ENCODE results near the gene OR6C68.
"Not testable (repeated sequence)": the region's sequence is repeated elsewhere in the genome, so short reads cannot be mapped to it uniquely, and the experiment has no call there.

The OR6C68 gene

GRCh38 chr12:55492078-55492477 lies at the start of gene OR6C68:
Gene OR6C68, plus strand, starts transcription at chr12:55492378. Its CDS starts 0 bp downstream, at chr12:55492378.
- DNase-seq: no peak

- DNase-seq: no peak
Observed at GRCh38 chr12:55443776-55444175, 48.4 kb upstream of the OR6C68 start, which contains the start of gene OR6C2. Gene OR6C2, plus strand, starts transcription at chr12:55444076. Its CDS starts 8,138 bp downstream, at chr12:55452214.

- DNase-seq: no peak
Observed at GRCh38 chr12:55445357-55445756, 46.8 kb upstream of the OR6C68 start.

- no peak for DNase-seq
Observed at GRCh38 chr12:55446326-55446725, 45.9 kb upstream of the OR6C68 start.

GRCh38 chr12:55448825-55449224 lies 43.4 kb upstream of the OR6C68 start:
- DNase-seq: no peak

- DNase-seq: not testable (repeated sequence)
Observed at GRCh38 chr12:55464926-55465325, 27.3 kb upstream of the OR6C68 start.

GRCh38 chr12:55467836-55468235 lies 24.3 kb upstream of the OR6C68 start:
- no peak for DNase-seq

GRCh38 chr12:55469291-55469690 lies 22.9 kb upstream of the OR6C68 start:
- DNase-seq: no peak

- DNase-seq: no peak
Observed at GRCh38 chr12:55470088-55470829, 21.9 kb upstream of the OR6C68 start, which contains the start of gene OR6C70. Gene OR6C70, minus strand, starts transcription at chr12:55470138. Its CDS starts 0 bp downstream, at chr12:55470138.

GRCh38 chr12:55472264-55472663 lies 19.9 kb upstream of the OR6C68 start:
- no peak for DNase-seq

- DNase-seq: not testable (repeated sequence)
Observed at GRCh38 chr12:55479136-55479535, 13.0 kb upstream of the OR6C68 start.

- not testable (repeated sequence) for DNase-seq
Observed at GRCh38 chr12:55484284-55484683, 7.9 kb upstream of the OR6C68 start.

GRCh38 chr12:55495490-55495889 lies 3.3 kb downstream of the OR6C68 start:
- DNase-seq: no peak

GRCh38 chr12:55499231-55499630 lies 7.1 kb downstream of the OR6C68 start:
- no peak for DNase-seq

- no peak for DNase-seq
Observed at GRCh38 chr12:55499810-55500252, 7.7 kb downstream of the OR6C68 start.

GRCh38 chr12:55501601-55502000 lies 9.4 kb downstream of the OR6C68 start:
- DNase-seq: no peak

GRCh38 chr12:55515696-55516095 lies 23.5 kb downstream of the OR6C68 start:
- DNase-seq: no peak

- DNase-seq: no peak
Observed at GRCh38 chr12:55516391-55516790, 24.2 kb downstream of the OR6C68 start.

Data from NCI-H1048 (cell line).